DOHH2 (cell line): ENCODE measurements around the gene ZP3.
"Not testable (repeated sequence)": the region's sequence is repeated elsewhere in the genome, so short reads cannot be mapped to it uniquely, and the experiment has no call there.

Experiments used
- H3F3A ChIP-seq: fragments of 200-600 bp; sonication (generic), shearing (Covaris generic); 2 replicates; pipeline ENCODE4 v1.6.0; 2016; ENCODE audit warnings: antibody characterized with exemption, mild to moderate bottlenecking; ENCODE audit not compliant: control insufficient read depth, insufficient read depth
- H3K27ac ChIP-seq: fragments of 200-600 bp; sonication (generic); 2 replicates; pipeline ENCODE4 v1.5.1; 2014; ENCODE audit warnings: low read depth, mild to moderate bottlenecking, low read length, moderate library complexity
- H3K27me3 ChIP-seq: fragments of 200-600 bp; sonication (generic); 2 replicates; pipeline ENCODE4 v1.6.1; 2014; ENCODE audit warnings: mild to moderate bottlenecking, low read length, mixed read lengths; ENCODE audit not compliant: control insufficient read depth
- H3K36me3 ChIP-seq: fragments of 200-600 bp; sonication (generic); 2 replicates; pipeline ENCODE4 v1.6.1; 2014; ENCODE audit warnings: mild to moderate bottlenecking, low read length, moderate library complexity, mixed read lengths; ENCODE audit not compliant: control insufficient read depth
- H3K4me1 ChIP-seq: fragments of 200-600 bp; sonication (generic); 2 replicates; pipeline ENCODE4 v1.6.1; 2014; ENCODE audit warnings: mild to moderate bottlenecking, low read length, mixed read lengths; ENCODE audit not compliant: control insufficient read depth
- H3K4me2 ChIP-seq: fragments of 200-600 bp; sonication (generic); 2 replicates; pipeline ENCODE4 v1.6.0; 2014; ENCODE audit warnings: mild to moderate bottlenecking, low read length, moderate library complexity
- H3K4me3 ChIP-seq: fragments of 200-600 bp; sonication (generic); 2 replicates; pipeline ENCODE4 v1.5.1; 2014; ENCODE audit warnings: mild to moderate bottlenecking, low read length, mixed read lengths
- H3K79me2 ChIP-seq: fragments of 200-600 bp; sonication (generic); 2 replicates; pipeline ENCODE4 v1.6.1; 2014; ENCODE audit warnings: mild to moderate bottlenecking, low read length, mixed read lengths; ENCODE audit not compliant: control insufficient read depth
- H3K9me2 ChIP-seq: fragments of 200-600 bp; sonication (generic); replicated peaks from 2 replicates; pipeline ENCODE4 v1.6.1; 2014; ENCODE audit warnings: mild to moderate bottlenecking, low read length, mixed read lengths; ENCODE audit not compliant: control insufficient read depth
- H3K9me3 ChIP-seq: fragments of 200-600 bp; sonication (generic); 2 replicates; pipeline ENCODE4 v1.6.1; 2014; ENCODE audit warnings: antibody characterized with exemption, low read length, mixed read lengths; ENCODE audit not compliant: control insufficient read depth, insufficient read depth
- H4K20me1 ChIP-seq: fragments of 200-600 bp; sonication (generic); 2 replicates; pipeline ENCODE4 v1.6.0; 2014; ENCODE audit warnings: low read depth, mild to moderate bottlenecking, antibody characterized with exemption, low read length, moderate library complexity; ENCODE audit not compliant: control insufficient read depth, insufficient read depth

ZP3 gene

GRCh38 chr7:76457017-76457416 lies 32.3 kb downstream of the ZP3 start:
- H3K4me1 ChIP-seq, H3K36me3 ChIP-seq, H3K27me3 ChIP-seq, H3F3A ChIP-seq, H3K9me2 ChIP-seq, H3K4me3 ChIP-seq, H3K9me3 ChIP-seq, H4K20me1 ChIP-seq, H3K4me2 ChIP-seq, H3K79me2 ChIP-seq, H3K27ac ChIP-seq: not testable (repeated sequence)

- H3K79me2 ChIP-seq, H3K27ac ChIP-seq, H3K27me3 ChIP-seq, H4K20me1 ChIP-seq, H3K4me1 ChIP-seq, H3K4me2 ChIP-seq, H3K4me3 ChIP-seq, H3K9me3 ChIP-seq, H3K9me2 ChIP-seq, H3K36me3 ChIP-seq, H3F3A ChIP-seq: not testable (repeated sequence)
These were observed 33.8 kb downstream of the ZP3 start for GRCh38 chr7:76458504-76458903.

DNA sequence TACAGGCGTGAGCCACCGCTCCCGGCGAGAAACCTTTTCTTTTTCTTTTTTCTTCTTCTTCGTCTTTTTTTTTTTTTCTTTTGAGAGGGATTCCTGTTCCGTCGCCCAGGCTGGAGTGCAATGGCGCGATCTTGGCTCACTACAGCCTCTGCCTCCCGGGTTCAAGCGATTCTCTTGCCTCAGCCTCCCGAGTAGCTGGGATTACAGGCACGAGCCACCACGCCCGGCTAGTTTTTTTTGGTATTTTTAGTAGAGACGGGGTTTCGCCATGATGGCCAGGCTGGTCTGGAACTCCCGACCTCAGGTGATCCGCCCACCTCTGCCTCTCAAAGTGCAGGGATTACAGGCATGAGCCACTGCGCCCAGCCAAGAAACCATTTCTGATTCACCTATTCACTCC lies 36.0 kb downstream of the ZP3 start:
- H3K36me3 ChIP-seq, H3K9me2 ChIP-seq, H3K79me2 ChIP-seq: not testable (repeated sequence)

DNA sequence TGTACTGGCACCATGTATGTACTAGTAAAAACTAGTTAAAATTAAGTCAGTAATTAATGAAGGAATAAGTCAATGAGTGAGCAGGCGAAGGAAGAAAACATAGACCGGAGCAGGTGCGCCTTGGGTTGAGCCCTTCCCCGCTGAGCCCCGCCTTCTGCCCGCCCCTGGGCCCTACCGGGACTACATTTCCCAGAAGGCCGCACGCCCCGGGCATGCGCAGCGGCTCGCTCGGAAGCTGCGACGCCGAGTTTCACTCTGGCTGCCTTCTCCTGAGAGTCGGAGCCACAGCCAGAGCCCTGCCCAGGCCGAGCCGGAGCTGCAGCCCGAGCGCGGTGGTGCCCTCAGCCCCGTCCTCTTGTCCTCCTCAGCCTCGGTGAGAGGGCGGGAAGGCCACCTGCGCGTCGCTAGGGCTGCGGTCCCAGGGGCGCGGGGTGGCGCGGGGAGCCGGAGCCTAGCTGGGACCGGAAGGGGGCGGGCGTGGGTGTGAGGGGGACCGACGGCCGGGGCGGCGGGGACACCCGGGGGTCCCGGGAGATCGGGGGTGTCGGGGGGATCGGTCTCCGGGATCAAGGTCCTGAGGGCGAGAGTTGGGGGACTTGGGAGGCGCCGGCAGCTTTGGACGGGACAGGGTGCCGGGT lies 36.8 kb downstream of the ZP3 start, which contains the start of gene DTX2:
DTX2 (plus strand) TSS at position 246 of the 638 bp plus-strand sequence. CDS start 18,801 bp downstream, outside the sequence.
- H3K9me2 ChIP-seq, H3F3A ChIP-seq, H3K27ac ChIP-seq, H3K79me2 ChIP-seq, H3K36me3 ChIP-seq, H3K4me1 ChIP-seq, H3K27me3 ChIP-seq, H3K9me3 ChIP-seq, H4K20me1 ChIP-seq: not testable (repeated sequence)
- peak within 1 kb of the TSS; percentile 42; the same call in 1 of the 2 replicates for H3K4me2 ChIP-seq
- peak within 1 kb of the TSS; percentile 69 for H3K4me3 ChIP-seq

More for the DNA sequence above, 36.0 kb downstream of the ZP3 start:
- H3K4me1 ChIP-seq, H3K27ac ChIP-seq, H3K4me3 ChIP-seq, H3K27me3 ChIP-seq, H3K9me3 ChIP-seq, H4K20me1 ChIP-seq, H3K4me2 ChIP-seq, H3F3A ChIP-seq: not testable (repeated sequence)

- not testable (repeated sequence) for H3K4me1 ChIP-seq, H3F3A ChIP-seq, H3K9me2 ChIP-seq, H4K20me1 ChIP-seq, H3K9me3 ChIP-seq, H3K4me2 ChIP-seq, H3K4me3 ChIP-seq, H3K27me3 ChIP-seq, H3K36me3 ChIP-seq, H3K27ac ChIP-seq, H3K79me2 ChIP-seq
These were observed 37.6 kb downstream of the ZP3 start for GRCh38 chr7:76462271-76462882.

DNA sequence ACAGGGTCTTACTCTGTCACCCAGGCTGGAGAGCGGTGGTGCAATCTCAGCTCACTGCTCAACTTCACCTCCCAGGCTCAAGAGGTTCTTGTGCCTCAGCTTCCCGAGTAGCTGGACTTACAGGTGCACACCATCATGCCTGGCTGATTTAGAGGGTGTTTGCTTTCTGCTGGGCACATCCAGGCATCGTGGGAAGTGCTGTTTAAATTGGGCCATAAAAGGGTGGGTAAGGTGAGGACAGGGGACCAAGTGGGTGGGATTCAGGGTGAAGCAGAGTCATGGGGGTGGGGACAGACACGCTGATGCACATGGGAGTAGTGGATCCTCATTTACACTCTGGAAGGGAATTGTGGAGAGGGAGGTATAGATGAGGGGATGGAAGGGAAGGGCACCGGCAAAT lies 40.2 kb downstream of the ZP3 start:
- not testable (repeated sequence) for H3K27me3 ChIP-seq, H3K9me3 ChIP-seq, H3K79me2 ChIP-seq, H4K20me1 ChIP-seq, H3K27ac ChIP-seq, H3K4me3 ChIP-seq, H3K9me2 ChIP-seq, H3K4me2 ChIP-seq, H3F3A ChIP-seq, H3K36me3 ChIP-seq, H3K4me1 ChIP-seq

GRCh38 chr7:76465950-76466349 lies 41.2 kb downstream of the ZP3 start:
- not testable (repeated sequence) for H3K79me2 ChIP-seq, H3K9me3 ChIP-seq, H3F3A ChIP-seq, H3K36me3 ChIP-seq, H3K4me2 ChIP-seq, H3K4me3 ChIP-seq, H4K20me1 ChIP-seq, H3K4me1 ChIP-seq, H3K27me3 ChIP-seq, H3K27ac ChIP-seq, H3K9me2 ChIP-seq

- H3K9me2 ChIP-seq, H3K4me2 ChIP-seq, H3K79me2 ChIP-seq, H3K9me3 ChIP-seq, H4K20me1 ChIP-seq, H3K4me3 ChIP-seq, H3F3A ChIP-seq, H3K36me3 ChIP-seq, H3K27me3 ChIP-seq, H3K4me1 ChIP-seq, H3K27ac ChIP-seq: not testable (repeated sequence)
These were observed 43.1 kb downstream of the ZP3 start for GRCh38 chr7:76467743-76468404.
